Activated naive CD4-positive, alpha-beta T cell treated with anti-CD3 and anti-CD28 coated beads for 36 hours (primary cell): ENCODE data around the gene DCUN1D4. TPM values are rescaled to one million over a fixed set of nuclear protein-coding genes. Genes with fewer than 3 reads are reported as not detected.
"Not testable (repeated sequence)": the region's sequence is repeated elsewhere in the genome, so short reads cannot be mapped to it uniquely, and the experiment has no call there.

Experiments
- CTCF ChIA-PET: fragments of 350-600 bp; sonication (Branson Sonifier 250); formaldehyde crosslinking; loops from one replicate; lab custom pipeline; 2021; ENCODE audit warnings: antibody characterized with exemption; lab: Charles Lee
- DNase-seq: peaks from one replicate; pipeline ENCODE4 v3.0.0-alpha.2; 2020
- H3K27ac Mint-ChIP-seq: one replicate; pipeline ENCODE4 v1.8.0; 2021; ENCODE audit warnings: mild to moderate bottlenecking, mixed read lengths
- H3K27me3 Mint-ChIP-seq: one replicate; pipeline ENCODE4 v1.8.0; 2021; ENCODE audit warnings: low read depth, mixed read lengths
- H3K36me3 Mint-ChIP-seq: one replicate; pipeline ENCODE4 v1.8.0; 2021; ENCODE audit warnings: low read depth, mixed read lengths
- H3K4me1 Mint-ChIP-seq: one replicate; pipeline ENCODE4 v1.8.0; 2021; ENCODE audit warnings: low read depth, mixed read lengths
- H3K4me3 Mint-ChIP-seq: one replicate; pipeline ENCODE4 v1.8.0; 2021; ENCODE audit warnings: mild to moderate bottlenecking, moderate library complexity, mixed read lengths
- H3K9me3 Mint-ChIP-seq: one replicate; pipeline ENCODE4 v1.8.0; 2021; ENCODE audit warnings: mixed read lengths
- intact Hi-C: fragments of 100-400 bp; cut with micrococcal nuclease; formaldehyde crosslinking; loops from one replicate; pipeline ENCODE4 v1.15.1; 2023
- total RNA-seq, 2 experiments: library from RNA; stranded (reverse); gene quantifications; one replicate each; pipeline ENCODE4 v1.2.3, GENCODE V29; 2021

DCUN1D4 gene
- total RNA-seq, 2 experiments from 2014 or later: 27.7 to 28.2 TPM

- Mint-ChIP-seq H3K36me3 (peaks cover 42% of the 10 kb centered on the region), H3K27me3 (no peaks in the 10 kb centered on the region), H3K27ac (no peak overlapping the region), H3K4me3 (no peak overlapping the region), H3K9me3 (no peaks in the 10 kb centered on the region), H3K4me1 (peaks cover 2% of the 10 kb centered on the region)
- intact Hi-C loops: loop anchor here (5.0 kb wide), 1 partner anchor 106 kb away; no protein-coding TSS in a partner anchor
- CTCF ChIA-PET: interaction anchor here (1.0 to 1.3 kb wide), 2 partner anchors 11 to 14 kb away, joined by 3 to 5 read pairs; no protein-coding TSS in a partner anchor
- no peak for DNase-seq
Measured at GRCh38 chr4:51906167-51906958, 63.4 kb downstream of the DCUN1D4 start.

GRCh38 chr4:51907006-51907669, 64.2 kb downstream of the DCUN1D4 start:
- no peaks in the 10 kb centered on the region for H3K9me3 Mint-ChIP-seq
- peaks cover 47% of the 10 kb centered on the region for H3K36me3 Mint-ChIP-seq
- DNase-seq: no peak
- H3K4me1 Mint-ChIP-seq: peaks cover 2% of the 10 kb centered on the region
- no peaks in the 10 kb centered on the region for H3K27me3 Mint-ChIP-seq
- intact Hi-C loops: loop anchor here (5.0 kb wide), 1 partner anchor 105 kb away; no protein-coding TSS in a partner anchor
- H3K4me3 Mint-ChIP-seq: no peak overlapping the region
- CTCF ChIA-PET: interaction anchor here (1.3 kb wide), 1 partner anchor 12 kb away, joined by 5 read pairs; no protein-coding TSS in a partner anchor
- no peak overlapping the region for H3K27ac Mint-ChIP-seq

GRCh38 chr4:51909236-51909703, 66.3 kb downstream of the DCUN1D4 start:
- Mint-ChIP-seq H3K27ac (no peak overlapping the region), H3K4me1 (peaks cover 2% of the 10 kb centered on the region), H3K36me3 (peaks cover 57% of the 10 kb centered on the region), H3K4me3 (no peak overlapping the region), H3K27me3 (no peaks in the 10 kb centered on the region), H3K9me3 (no peaks in the 10 kb centered on the region)
- intact Hi-C loops: loop anchor here (5.0 kb wide), 1 partner anchor 103 kb away; no protein-coding TSS in a partner anchor
- CTCF ChIA-PET: no interaction called here
- no peak for DNase-seq

- H3K36me3 Mint-ChIP-seq: peaks cover 38% of the 10 kb centered on the region
- H3K4me1 Mint-ChIP-seq: no peaks in the 10 kb centered on the region
- no peak for DNase-seq
- no peaks in the 10 kb centered on the region for H3K27me3 Mint-ChIP-seq
- no peak overlapping the region for H3K27ac Mint-ChIP-seq
- no peak overlapping the region for H3K4me3 Mint-ChIP-seq
- CTCF ChIA-PET: no interaction called here
- H3K9me3 Mint-ChIP-seq: peaks cover 14% of the 10 kb centered on the region
- intact Hi-C loops: no loop called here
Measured at GRCh38 chr4:51918251-51918650, 75.3 kb downstream of the DCUN1D4 start.

GRCh38 chr4:51923343-51923742, 80.4 kb downstream of the DCUN1D4 start:
- Mint-ChIP-seq H3K4me1 (no peaks in the 10 kb centered on the region), H3K36me3 (no peaks in the 10 kb centered on the region)
- intact Hi-C loops: loop anchor here (10.0 kb wide), 1 partner anchor 49 kb away; no protein-coding TSS in a partner anchor

GRCh38 chr4:51925307-51925706, 82.4 kb downstream of the DCUN1D4 start:
- peaks cover 7% of the 10 kb centered on the region for H3K27me3 Mint-ChIP-seq
- no peak for DNase-seq
- H3K9me3 Mint-ChIP-seq: peaks cover 2% of the 10 kb centered on the region
- CTCF ChIA-PET: no interaction called here
- no peak overlapping the region for H3K27ac Mint-ChIP-seq
- no peaks in the 10 kb centered on the region for H3K4me1 Mint-ChIP-seq
- H3K36me3 Mint-ChIP-seq: no peaks in the 10 kb centered on the region
- intact Hi-C loops: loop anchor here (10.0 kb wide), 1 partner anchor 51 kb away; no protein-coding TSS in a partner anchor
- no peak overlapping the region for H3K4me3 Mint-ChIP-seq

More at GRCh38 chr4:51923343-51923742, 80.4 kb downstream of the DCUN1D4 start:
- Mint-ChIP-seq H3K27me3 (no peaks in the 10 kb centered on the region), H3K4me3 (no peak overlapping the region), H3K9me3 (peaks cover 12% of the 10 kb centered on the region), H3K27ac (no peak overlapping the region)
- CTCF ChIA-PET: no interaction called here
- DNase-seq: no peak

GRCh38 chr4:51930557-51930956, 87.6 kb downstream of the DCUN1D4 start:
- CTCF ChIA-PET: no interaction called here
- Mint-ChIP-seq H3K4me1 (no peaks in the 10 kb centered on the region), H3K4me3 (no peak overlapping the region), H3K36me3 (no peaks in the 10 kb centered on the region), H3K27ac (no peak overlapping the region), H3K9me3 (no peaks in the 10 kb centered on the region), H3K27me3 (peaks cover 21% of the 10 kb centered on the region)
- intact Hi-C loops: no loop called here
- DNase-seq: no peak

- Mint-ChIP-seq H3K27ac (no peak overlapping the region), H3K36me3 (no peaks in the 10 kb centered on the region), H3K4me3 (no peak overlapping the region), H3K27me3 (peaks cover 21% of the 10 kb centered on the region), H3K4me1 (no peaks in the 10 kb centered on the region), H3K9me3 (no peaks in the 10 kb centered on the region)
- CTCF ChIA-PET: no interaction called here
- intact Hi-C loops: no loop called here
- DNase-seq: no peak
Measured at GRCh38 chr4:51931461-51931860, 88.5 kb downstream of the DCUN1D4 start.

GRCh38 chr4:51932261-51932660, 89.3 kb downstream of the DCUN1D4 start:
- no peaks in the 10 kb centered on the region for H3K36me3 Mint-ChIP-seq
- intact Hi-C loops: no loop called here
- peaks cover 21% of the 10 kb centered on the region for H3K27me3 Mint-ChIP-seq
- H3K4me1 Mint-ChIP-seq: no peaks in the 10 kb centered on the region
- H3K9me3 Mint-ChIP-seq: peaks cover 2% of the 10 kb centered on the region
- CTCF ChIA-PET: no interaction called here
- no peak for DNase-seq
- no peak overlapping the region for H3K4me3 Mint-ChIP-seq
- H3K27ac Mint-ChIP-seq: no peak overlapping the region

GRCh38 chr4:51932684-51933083, 89.7 kb downstream of the DCUN1D4 start:
- H3K27me3 Mint-ChIP-seq: peaks cover 21% of the 10 kb centered on the region
- no peaks in the 10 kb centered on the region for H3K4me1 Mint-ChIP-seq
- no peak for DNase-seq
- H3K27ac Mint-ChIP-seq: no peak overlapping the region
- CTCF ChIA-PET: no interaction called here
- no peaks in the 10 kb centered on the region for H3K36me3 Mint-ChIP-seq
- intact Hi-C loops: no loop called here
- no peak overlapping the region for H3K4me3 Mint-ChIP-seq
- peaks cover 2% of the 10 kb centered on the region for H3K9me3 Mint-ChIP-seq

- H3K36me3 Mint-ChIP-seq, H3K27me3 Mint-ChIP-seq, CTCF ChIA-PET, intact Hi-C loops, DNase-seq, H3K4me1 Mint-ChIP-seq, H3K27ac Mint-ChIP-seq, H3K9me3 Mint-ChIP-seq, H3K4me3 Mint-ChIP-seq: not testable (repeated sequence)
Measured at GRCh38 chr4:51940460-51940859, 97.5 kb downstream of the DCUN1D4 start.

- intact Hi-C loops: no loop called here
- no peak overlapping the region for H3K4me3 Mint-ChIP-seq
- H3K4me1 Mint-ChIP-seq: no peaks in the 10 kb centered on the region
- no peaks in the 10 kb centered on the region for H3K36me3 Mint-ChIP-seq
- no peak overlapping the region for H3K27ac Mint-ChIP-seq
- H3K9me3 Mint-ChIP-seq: peaks cover 4% of the 10 kb centered on the region
- H3K27me3 Mint-ChIP-seq: peaks cover 7% of the 10 kb centered on the region
- CTCF ChIA-PET: no interaction called here
- no peak for DNase-seq
Measured at GRCh38 chr4:51942108-51942832, 99.3 kb downstream of the DCUN1D4 start.
